ENCODE data around the gene LTV1.
"Not testable (repeated sequence)": the region's sequence is repeated elsewhere in the genome, so short reads cannot be mapped to it uniquely, and the experiment has no call there.

Gene LTV1

DNA sequence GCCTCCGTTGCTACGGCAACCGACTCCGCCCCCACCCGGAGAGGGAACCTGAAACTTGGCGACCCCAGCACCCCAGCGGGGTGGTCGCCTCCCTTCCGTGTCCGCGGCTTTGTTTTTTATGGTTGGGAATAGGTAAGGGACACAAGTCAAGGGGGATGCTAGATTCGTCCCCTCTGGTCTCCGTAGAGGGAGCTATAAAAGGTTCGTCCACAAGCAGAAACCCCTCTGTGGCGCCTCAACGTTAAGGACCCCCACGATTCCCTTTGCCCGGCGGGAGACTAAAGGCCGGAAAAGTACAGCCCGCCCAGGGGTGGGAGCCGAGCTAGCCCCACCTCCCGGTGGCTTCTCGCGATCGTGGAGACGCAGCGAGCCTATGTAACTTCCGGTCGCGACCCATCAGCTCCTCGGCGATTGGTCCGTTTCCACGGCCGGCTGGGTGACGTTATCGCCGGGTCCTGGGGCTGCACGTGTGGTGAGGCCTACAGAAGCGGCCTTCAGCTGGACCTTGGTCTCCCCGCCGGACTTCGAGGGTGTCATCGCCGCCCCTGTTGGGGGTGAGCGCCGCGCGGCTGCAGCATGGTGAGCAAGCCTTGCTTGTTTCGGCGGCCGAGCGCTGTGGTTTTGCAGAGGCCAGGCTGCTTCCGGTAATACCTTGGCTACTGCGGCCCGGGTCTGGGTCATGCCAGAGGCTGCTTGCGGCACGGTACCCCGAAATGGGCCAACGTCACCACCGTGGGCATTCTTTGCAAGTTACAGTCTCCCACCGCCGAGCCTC, at the start of gene LTV1:
TSS of gene LTV1 (plus strand) at position 437 of the 775 bp plus-strand sequence. CDS start at position 577, 140 bp downstream.
- DNase-seq: peak; percentile 81

GRCh38 chr6:143796551-143796950, 46.6 kb upstream of the LTV1 start:
- DNase-seq: not testable (repeated sequence)

GRCh38 chr6:143798487-143798886, 44.7 kb upstream of the LTV1 start:
- not testable (repeated sequence) for DNase-seq

GRCh38 chr6:143802833-143803565, 40.1 kb upstream of the LTV1 start:
- no peak for DNase-seq

GRCh38 chr6:143803769-143804568, 39.2 kb upstream of the LTV1 start:
- no peak for DNase-seq

- no peak for DNase-seq
These were observed 38.3 kb upstream of the LTV1 start for GRCh38 chr6:143804835-143805239.

DNA sequence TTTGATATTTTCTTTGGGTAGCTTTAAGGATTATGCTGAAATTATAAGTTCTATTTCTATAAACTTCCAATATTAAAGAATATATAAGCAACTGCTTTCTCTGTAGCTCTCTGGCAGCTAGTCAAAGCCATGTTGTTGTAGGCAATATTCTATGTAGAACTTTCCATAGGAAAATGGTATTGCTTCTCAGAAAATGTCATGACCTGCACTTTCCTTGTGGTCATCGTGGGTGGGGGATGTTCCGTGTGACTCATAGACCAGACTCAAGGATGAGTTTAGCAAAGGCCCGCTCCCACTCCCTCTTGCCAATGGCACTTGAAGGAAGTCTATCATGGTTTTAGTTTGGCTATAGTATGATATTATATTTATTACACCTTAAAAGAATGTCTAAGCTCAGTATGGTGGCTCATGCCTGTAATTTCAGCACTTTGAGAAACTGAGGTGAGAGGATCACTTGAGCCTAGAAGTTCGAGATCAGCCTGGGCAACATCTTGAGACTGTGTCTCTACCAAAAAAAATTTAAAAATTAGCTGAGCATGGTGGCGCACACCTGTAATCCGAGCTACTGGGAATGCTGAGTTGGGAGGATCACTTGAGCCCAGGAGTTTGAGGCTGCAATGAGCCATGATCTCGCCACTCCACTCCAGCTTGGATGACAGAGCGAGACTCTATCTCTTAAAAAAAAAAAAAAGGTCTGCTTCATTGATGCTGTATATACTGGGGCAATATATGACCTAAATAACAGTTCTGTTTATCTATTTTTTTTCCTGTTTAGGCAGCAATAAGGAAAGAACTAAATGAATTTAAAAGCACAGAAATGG, 36.6 kb upstream of the LTV1 start:
- DNase-seq: no peak

DNA sequence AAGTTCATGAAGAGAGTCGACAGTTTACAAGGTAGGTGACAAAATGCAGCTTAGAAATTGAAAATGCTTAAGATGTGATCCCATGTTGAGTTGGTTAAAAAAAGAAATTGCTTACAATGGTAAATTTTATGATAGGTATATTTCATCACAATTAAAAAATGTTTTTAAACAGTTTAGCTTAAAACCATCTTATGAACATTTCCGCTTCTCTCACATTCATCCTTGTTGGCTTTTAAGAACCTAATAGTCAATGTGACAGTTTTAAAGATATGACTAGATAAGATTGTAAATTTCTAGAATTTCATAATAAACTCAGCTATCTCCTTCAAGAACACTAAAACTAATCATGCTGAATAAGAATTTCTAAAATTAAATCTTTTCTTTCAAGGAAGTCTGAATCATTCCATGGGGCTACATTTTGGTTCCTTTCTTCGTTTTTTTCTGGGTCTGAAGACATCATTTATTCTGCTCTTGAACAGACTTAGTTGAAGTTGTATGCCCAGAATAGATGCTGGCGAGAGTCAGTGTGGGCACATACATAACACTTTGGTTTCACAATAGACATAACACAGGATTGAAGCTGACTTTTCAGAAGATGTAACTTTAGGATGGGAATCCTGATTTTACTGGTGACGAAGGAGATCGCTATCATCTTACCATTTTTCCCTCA, 35.9 kb upstream of the LTV1 start:
- no peak for DNase-seq

GRCh38 chr6:143810745-143811144, 32.4 kb upstream of the LTV1 start:
- DNase-seq: no peak

DNA sequence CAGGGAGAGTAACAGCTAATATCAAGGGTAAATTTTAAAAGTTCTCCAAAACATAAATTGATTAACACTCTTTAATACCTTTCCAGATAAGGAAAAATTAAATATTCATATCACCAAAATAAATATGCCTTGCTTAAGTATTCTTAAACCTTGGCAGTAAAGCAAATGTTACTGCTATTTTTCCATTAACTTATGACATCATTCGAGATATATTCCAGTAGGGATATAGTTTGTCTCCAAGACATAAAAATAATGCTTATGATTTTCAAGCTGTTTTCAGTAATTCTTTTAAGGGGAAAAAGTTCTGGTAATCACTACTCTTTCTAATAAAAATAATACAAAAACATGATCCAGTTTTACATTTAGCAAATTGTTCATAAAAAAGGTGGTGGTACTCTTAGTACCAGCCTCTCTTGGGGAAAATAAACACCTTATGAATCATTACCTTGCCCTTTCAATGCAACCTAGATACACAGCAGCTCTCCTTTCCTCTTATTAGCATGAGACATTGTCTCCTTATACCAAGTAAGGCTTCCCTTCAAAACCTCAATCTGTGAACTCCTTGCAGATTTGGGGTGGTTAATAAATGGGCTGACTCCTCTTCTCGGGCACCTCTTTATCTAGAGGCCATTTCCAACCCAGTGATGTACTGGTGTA, 31.5 kb upstream of the LTV1 start:
- DNase-seq: no peak

GRCh38 chr6:143817621-143818020, 25.5 kb upstream of the LTV1 start:
- DNase-seq: no peak

DNA sequence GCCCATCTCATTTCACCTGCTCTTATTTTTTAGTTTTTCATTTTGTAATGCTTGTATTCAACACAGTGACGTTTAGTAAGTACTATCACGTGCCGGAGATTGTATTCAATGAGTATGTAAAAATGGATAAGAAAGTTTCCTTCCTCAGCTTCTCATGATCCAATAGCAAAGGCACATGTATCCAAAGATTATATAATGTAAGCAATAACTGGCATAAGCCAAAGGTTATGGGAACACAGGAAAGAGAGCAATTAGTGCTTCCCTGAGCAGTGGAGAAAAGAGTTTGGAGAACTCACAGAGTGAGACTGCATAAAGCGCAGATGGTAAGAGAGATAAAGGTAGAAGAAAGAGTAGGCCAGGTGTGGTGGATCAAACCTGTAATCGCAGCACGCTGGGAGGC, 21.8 kb upstream of the LTV1 start:
- no peak for DNase-seq

GRCh38 chr6:143822584-143823024, 20.5 kb upstream of the LTV1 start:
- DNase-seq: no peak

DNA sequence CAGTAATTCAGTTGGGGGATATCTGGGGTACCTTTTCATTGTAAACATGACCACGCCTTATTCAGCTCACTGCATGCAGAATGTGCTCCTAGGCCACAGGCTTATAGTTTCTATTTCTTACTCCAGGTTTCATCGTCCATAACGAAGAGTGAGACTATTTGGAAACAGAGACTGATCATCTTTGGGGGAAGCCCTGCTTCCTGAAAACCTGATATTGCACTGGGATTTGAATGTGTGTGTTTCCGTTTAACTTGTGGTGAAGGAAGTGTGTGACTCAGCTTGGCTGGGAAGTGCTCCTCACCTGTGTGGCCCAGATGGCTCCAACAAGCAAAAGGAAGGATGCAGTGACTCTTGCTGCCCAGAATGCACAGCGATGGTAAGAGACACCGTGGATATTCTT, 19.6 kb upstream of the LTV1 start:
- no peak for DNase-seq

GRCh38 chr6:143828572-143828971, 14.6 kb upstream of the LTV1 start:
- no peak for DNase-seq

DNA sequence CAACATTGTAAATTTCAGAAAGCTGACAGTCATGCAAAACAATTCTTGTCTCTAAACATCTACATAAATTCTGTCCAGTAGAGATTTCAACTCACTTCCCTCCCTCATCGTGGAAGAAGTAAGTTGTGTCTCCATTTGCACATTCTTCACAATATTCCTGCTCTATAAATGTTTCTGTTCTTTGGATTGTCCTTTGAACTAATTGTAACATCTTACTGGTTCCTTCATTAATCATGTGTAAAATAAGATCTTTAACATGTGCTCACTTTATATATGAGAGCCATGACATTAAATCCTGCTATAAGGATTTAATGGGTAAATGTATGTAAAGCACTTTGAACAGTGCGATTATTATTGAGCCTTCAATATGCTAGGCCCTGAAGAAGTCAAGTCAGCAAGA, 7.0 kb upstream of the LTV1 start:
- no peak for DNase-seq

DNA sequence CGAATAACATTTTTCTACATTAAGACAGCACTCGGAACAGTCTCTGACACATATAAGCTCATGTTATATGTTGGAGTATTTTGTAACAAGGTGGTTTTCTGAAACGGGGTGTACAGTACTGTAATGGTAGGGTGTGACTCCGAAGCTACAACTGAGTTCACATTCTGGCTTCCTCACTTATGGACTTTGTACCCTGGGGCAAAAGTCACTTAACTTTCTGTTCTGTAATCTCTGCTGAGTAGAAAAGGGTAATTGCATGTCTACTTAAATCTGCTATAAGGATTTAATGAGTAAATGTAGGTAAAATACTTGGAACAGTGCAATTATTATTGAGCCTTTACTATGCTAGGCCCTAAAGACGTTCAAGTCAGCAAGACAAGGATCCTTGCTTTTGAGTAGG, 4.7 kb upstream of the LTV1 start:
- no peak for DNase-seq

- DNase-seq: no peak
These were observed 3.9 kb upstream of the LTV1 start for GRCh38 chr6:143839196-143839595.

DNA sequence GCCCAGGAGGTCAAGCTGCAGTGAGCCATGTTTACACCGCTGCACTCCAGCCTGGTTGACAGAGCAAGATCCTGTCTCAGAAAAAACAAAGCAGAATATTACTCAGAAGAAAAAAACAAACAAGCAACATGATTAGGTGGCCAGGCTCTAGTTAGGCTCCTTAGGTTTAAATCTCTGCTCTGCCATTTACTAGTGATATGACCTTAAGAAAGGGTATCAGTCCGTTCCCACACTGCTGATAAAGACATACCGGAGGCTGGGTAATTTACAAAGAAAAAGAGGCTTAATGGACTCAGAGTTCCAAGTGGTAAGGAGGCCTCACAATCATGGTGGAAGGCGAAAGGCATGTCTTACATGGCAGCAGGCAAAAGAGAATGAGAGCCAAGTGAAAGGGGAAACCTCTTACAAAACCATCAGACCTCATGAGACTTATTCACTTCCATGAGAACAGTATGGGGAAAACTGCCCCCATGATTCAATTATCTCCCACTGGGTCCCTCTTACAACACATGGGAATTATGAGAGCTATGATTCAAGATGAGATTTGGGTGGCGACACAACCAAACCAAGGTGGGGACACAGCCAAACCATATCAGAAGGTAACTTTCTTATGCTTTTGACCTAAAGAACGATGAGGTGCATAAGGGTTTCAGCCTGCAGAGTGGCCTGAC, 2.4 kb upstream of the LTV1 start:
- DNase-seq: no peak

DNA sequence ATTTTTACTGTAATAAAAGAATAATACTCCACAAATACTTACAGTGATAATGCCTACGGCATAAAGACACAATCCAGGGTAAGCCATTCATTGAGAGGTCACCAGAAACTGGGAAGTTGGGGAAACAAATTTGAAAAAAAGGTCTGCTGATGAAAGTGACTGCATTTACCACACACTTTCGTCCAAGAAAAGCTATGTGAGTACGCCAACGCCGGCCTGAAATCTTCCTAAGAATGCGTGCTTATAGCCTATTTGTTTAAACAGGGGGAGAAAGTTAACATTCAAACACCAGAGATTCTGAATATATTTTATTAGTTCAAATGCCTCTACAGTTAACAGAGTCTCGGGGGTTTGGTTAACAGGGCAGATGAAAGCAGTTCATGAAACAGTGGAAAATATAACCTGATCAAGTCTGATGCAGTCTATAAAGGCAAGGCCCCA, 657 bp upstream of the LTV1 start:
- no peak for DNase-seq

DNA sequence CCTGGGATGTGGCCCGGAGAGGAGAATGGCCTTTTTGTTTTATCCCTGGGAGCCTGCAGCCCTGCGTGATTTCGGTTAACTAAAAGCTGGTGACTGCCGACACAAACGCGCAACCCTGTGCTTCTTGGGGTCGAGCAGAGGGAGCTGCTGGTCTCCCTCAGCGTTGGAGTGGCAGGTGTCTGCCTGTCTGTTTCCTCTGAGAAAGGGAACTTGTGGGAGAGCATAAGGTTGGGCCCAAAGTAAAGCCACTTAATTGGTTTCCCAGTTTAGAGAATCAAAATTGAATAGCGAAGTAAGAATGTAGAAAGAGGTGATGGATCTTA, 500 bp downstream of the LTV1 start:
- DNase-seq: no peak
